Measurements from ENCODE around the gene SEMA3D. TPM values are rescaled to one million over a fixed set of nuclear protein-coding genes. Genes with fewer than 3 reads are reported as not detected.

The SEMA3D gene
- total RNA-seq, 1 donor from 2014 or later, result 26.3 TPM

- H3K4me3 Mint-ChIP-seq, result no peak overlapping the region
- H3K36me3 Mint-ChIP-seq (ENCODE audit: low read depth), result peaks cover 28% of the 10 kb centered on the region
- TF ChIP-seq CTCF (conservative IDR thresholded peaks at IDR 0.05), result no peak
- peaks cover 8% of the 10 kb centered on the region for H3K9me3 Mint-ChIP-seq
- no peak overlapping the region for H3K27ac Mint-ChIP-seq (ENCODE audit: unreplicated experiment)
- peaks cover 4% of the 10 kb centered on the region for H3K4me1 Mint-ChIP-seq
- DNase-seq (ENCODE audit: low read depth, low spot score), result no peak
- no peaks in the 10 kb centered on the region for H3K27me3 Mint-ChIP-seq (ENCODE audit: low read depth)
Observed at GRCh38 chr7:85176197-85176596, 10.7 kb downstream of the SEMA3D start.

- Mint-ChIP-seq H3K9me3 (peaks cover 7% of the 10 kb centered on the region), H3K4me1 (peaks cover 4% of the 10 kb centered on the region), H3K4me3 (no peak overlapping the region), H3K27ac (ENCODE audit: unreplicated experiment) (no peak overlapping the region), H3K27me3 (ENCODE audit: low read depth) (no peaks in the 10 kb centered on the region), H3K36me3 (ENCODE audit: low read depth) (peaks cover 23% of the 10 kb centered on the region)
- TF ChIP-seq CTCF (conservative IDR thresholded peaks at IDR 0.05), result no peak
- no peak for DNase-seq (ENCODE audit: low read depth, low spot score)
Observed at GRCh38 chr7:85175217-85175616, 11.6 kb downstream of the SEMA3D start.

- Mint-ChIP-seq H3K27ac (ENCODE audit: unreplicated experiment) (no peak overlapping the region), H3K9me3 (no peaks in the 10 kb centered on the region), H3K4me1 (no peaks in the 10 kb centered on the region), H3K27me3 (ENCODE audit: low read depth) (no peaks in the 10 kb centered on the region), H3K4me3 (no peak overlapping the region), H3K36me3 (ENCODE audit: low read depth) (peaks cover 7% of the 10 kb centered on the region)
- no peak for DNase-seq (ENCODE audit: low read depth, low spot score)
- TF ChIP-seq CTCF (conservative IDR thresholded peaks at IDR 0.05), result no peak
Observed at GRCh38 chr7:85172530-85172941, 14.3 kb downstream of the SEMA3D start.

- no peak for DNase-seq (ENCODE audit: low read depth, low spot score)
- Mint-ChIP-seq H3K36me3 (ENCODE audit: low read depth) (peaks cover 2% of the 10 kb centered on the region), H3K9me3 (no peaks in the 10 kb centered on the region), H3K27me3 (ENCODE audit: low read depth) (no peaks in the 10 kb centered on the region), H3K4me3 (no peak overlapping the region), H3K4me1 (no peaks in the 10 kb centered on the region), H3K27ac (ENCODE audit: unreplicated experiment) (no peak overlapping the region)
- TF ChIP-seq CTCF (conservative IDR thresholded peaks at IDR 0.05), result no peak
Observed at GRCh38 chr7:85167636-85168035, 19.2 kb downstream of the SEMA3D start.

GRCh38 chr7:85165263-85165662, 21.6 kb downstream of the SEMA3D start:
- no peaks in the 10 kb centered on the region for H3K9me3 Mint-ChIP-seq
- H3K4me3 Mint-ChIP-seq, result no peak overlapping the region
- no peaks in the 10 kb centered on the region for H3K4me1 Mint-ChIP-seq
- no peak for DNase-seq (ENCODE audit: low read depth, low spot score)
- TF ChIP-seq CTCF (conservative IDR thresholded peaks at IDR 0.05), result no peak
- peaks cover 2% of the 10 kb centered on the region for H3K36me3 Mint-ChIP-seq (ENCODE audit: low read depth)
- no peak overlapping the region for H3K27ac Mint-ChIP-seq (ENCODE audit: unreplicated experiment)
- H3K27me3 Mint-ChIP-seq (ENCODE audit: low read depth), result no peaks in the 10 kb centered on the region

GRCh38 chr7:85164376-85164775, 22.5 kb downstream of the SEMA3D start:
- no peak for DNase-seq (ENCODE audit: low read depth, low spot score)
- Mint-ChIP-seq H3K27me3 (ENCODE audit: low read depth) (no peaks in the 10 kb centered on the region), H3K27ac (ENCODE audit: unreplicated experiment) (no peak overlapping the region), H3K9me3 (no peaks in the 10 kb centered on the region), H3K36me3 (ENCODE audit: low read depth) (peaks cover 5% of the 10 kb centered on the region), H3K4me1 (no peaks in the 10 kb centered on the region), H3K4me3 (no peak overlapping the region)
- no peak for TF ChIP-seq CTCF (conservative IDR thresholded peaks at IDR 0.05)
